ENCODE results near the gene ZNF148.

ZNF148 gene

GRCh38 chr3:125353659-125354058, 21.5 kb downstream of the ZNF148 start:
- TF ChIP-seq CTCF (IDR thresholded peaks at IDR 0.05) = no peak

GRCh38 chr3:125353128-125353527, 22.0 kb downstream of the ZNF148 start:
- TF ChIP-seq CTCF (IDR thresholded peaks at IDR 0.05) = no peak

GRCh38 chr3:125351814-125352456, 23.2 kb downstream of the ZNF148 start:
- TF ChIP-seq CTCF (IDR thresholded peaks at IDR 0.05) = no peak

GRCh38 chr3:125351152-125351551, 24.0 kb downstream of the ZNF148 start:
- no peak for TF ChIP-seq CTCF (IDR thresholded peaks at IDR 0.05)

GRCh38 chr3:125350597-125350996, 24.5 kb downstream of the ZNF148 start:
- no peak for TF ChIP-seq CTCF (IDR thresholded peaks at IDR 0.05)

- TF ChIP-seq CTCF (IDR thresholded peaks at IDR 0.05) = no peak
Observed at GRCh38 chr3:125349556-125350165, 25.5 kb downstream of the ZNF148 start.

GRCh38 chr3:125349055-125349454, 26.1 kb downstream of the ZNF148 start:
- TF ChIP-seq CTCF (IDR thresholded peaks at IDR 0.05) = no peak

Data from LNCAP (cell line).